Gastroesophageal sphincter (tissue), 4 donors: Measurements from ENCODE around the gene RASGRP3. TPM values are rescaled to one million over a fixed set of nuclear protein-coding genes. Genes with fewer than 3 reads are reported as not detected.
A peak's percentile ranks its signal among the peaks of the same experiment; 100 is the strongest.

Experiments
- ATAC-seq: fragments of 150-250 bp; one replicate; pipeline ENCODE4 v1.9.1; 2016; ENCODE audit warnings: mild to moderate bottlenecking, moderate library complexity
- H3K27ac ChIP-seq, 4 donors: fragments of 200-600 bp; sonication (generic) in 3 of 4; 1 replicate in 3 of 4; 2 replicates in 1 of 4; pipeline ENCODE4 v1.5.1; 2016 to 2019
- H3K27me3 ChIP-seq: fragments of 200-600 bp; sonication (generic); one replicate; pipeline ENCODE4 v1.5.1; 2019
- H3K36me3 ChIP-seq, 2 donors: fragments of 200-600 bp; sonication (generic); one replicate each; pipeline ENCODE4 v1.5.1; 2019; ENCODE audit warnings: control low read depth in 1 of 2
- H3K4me1 ChIP-seq, 3 donors: fragments of 200-600 bp; sonication (generic); 1 replicate in 2 of 3; 2 replicates in 1 of 3; pipeline ENCODE4 v1.5.1; 2016 to 2019; ENCODE audit warnings: control low read depth in 2 of 3
- H3K4me3 ChIP-seq, 2 donors: fragments of 200-600 bp; sonication (generic); one replicate each; pipeline ENCODE4 v1.5.1; 2019; ENCODE audit warnings: mild to moderate bottlenecking in 1 of 2, moderate library complexity in 1 of 2
- H3K9me3 ChIP-seq, 3 donors: fragments of 200-600 bp; sonication (generic); one replicate each; pipeline ENCODE4 v1.5.1; 2017 to 2019; ENCODE audit warnings: control low read depth in 2 of 3
- EP300 ChIP-seq: sonication (generic); formaldehyde crosslinking; IDR thresholded peaks from one replicate; pipeline ENCODE4 v1.6.1; 2017; ENCODE audit warnings: antibody characterized with exemption, mild to moderate bottlenecking
- POLR2A ChIP-seq, 2 donors: fragments of 450-650 bp; IDR thresholded peaks; one replicate each; pipeline ENCODE4 v1.6.1; 2017; ENCODE audit warnings: antibody characterized with exemption in 2 of 2, mild to moderate bottlenecking in 2 of 2, moderate library complexity in 1 of 2
- POLR2AphosphoS5 ChIP-seq: sonication (generic); formaldehyde crosslinking; IDR thresholded peaks from one replicate; pipeline ENCODE4 v1.6.1; 2017; ENCODE audit warnings: antibody characterized with exemption
- WGBS, 2 donors: methylation state at CpG; one replicate each; pipeline ENCODE4 v1.1.5; 2018; ENCODE audit warnings: low coverage in 1 of 2; 5-methylcytosine and 5-hydroxymethylcytosine counted together
- total RNA-seq, 4 donors: library from RNA; depleted of rRNA; stranded (reverse); fragments of >200 nt; gene quantifications; one replicate each; pipeline ENCODE4 v1.1.0, GENCODE V29; 2016
- TF ChIP-seq, protein P1 (sequence below), 4 experiments: fragments of 200-600 bp in 2 of 4; fragments of 450-650 bp in 2 of 4; sonication (generic) in 1 of 4; IDR thresholded peaks; one replicate each; pipeline ENCODE4 v1.5.1; 2017 to 2019; ENCODE audit warnings: antibody characterized with exemption in 4 of 4, mild to moderate bottlenecking in 2 of 4, moderate library complexity in 2 of 4

RASGRP3 gene
- total RNA-seq, 4 donors from 2014 or later: 2.6 to 23.3 (median 8.3) TPM

DNA sequence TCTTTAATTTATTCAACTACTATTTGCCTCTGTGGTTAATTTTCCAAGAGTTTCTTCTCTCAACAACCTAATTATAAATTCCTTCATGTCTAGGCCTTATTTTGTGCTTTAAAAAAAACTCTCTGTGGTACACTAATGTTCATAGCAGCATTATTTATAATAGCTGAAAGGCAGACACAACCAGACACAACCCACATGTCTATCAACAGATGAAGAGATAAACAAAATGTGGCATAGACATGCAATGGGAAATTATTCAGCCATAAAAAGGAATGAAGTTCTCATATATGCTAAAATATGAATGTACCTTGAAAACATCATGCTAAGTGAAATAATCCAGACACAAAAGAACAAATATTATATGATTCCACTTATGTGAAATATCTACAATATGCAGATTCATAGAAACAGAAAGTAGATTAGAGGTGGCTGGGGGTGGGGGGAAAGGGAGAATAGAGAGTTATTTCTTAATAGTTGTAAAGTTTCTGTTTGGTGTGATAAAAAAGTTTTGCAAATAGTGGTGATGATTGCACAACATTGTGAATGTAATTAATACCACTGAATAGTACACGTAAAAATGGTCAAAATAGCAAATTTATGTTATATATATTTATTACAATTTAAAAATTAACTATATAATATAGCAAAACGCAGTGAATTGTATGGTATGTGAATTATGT, 28.1 kb upstream of the RASGRP3 start:
- Histone ChIP-seq H3K4me3 (no peak overlapping the region), H3K4me1 (peaks cover 0 to 5% (median 0%) of the 10 kb centered on the region in 3 donors), H3K36me3 (no peaks in the 10 kb centered on the region), H3K27me3 (no peaks in the 10 kb centered on the region), H3K27ac (no peak overlapping the region), H3K9me3 (peaks cover 0 to 17% (median 0%) of the 10 kb centered on the region in 3 donors)
- TF ChIP-seq, protein P1, sequence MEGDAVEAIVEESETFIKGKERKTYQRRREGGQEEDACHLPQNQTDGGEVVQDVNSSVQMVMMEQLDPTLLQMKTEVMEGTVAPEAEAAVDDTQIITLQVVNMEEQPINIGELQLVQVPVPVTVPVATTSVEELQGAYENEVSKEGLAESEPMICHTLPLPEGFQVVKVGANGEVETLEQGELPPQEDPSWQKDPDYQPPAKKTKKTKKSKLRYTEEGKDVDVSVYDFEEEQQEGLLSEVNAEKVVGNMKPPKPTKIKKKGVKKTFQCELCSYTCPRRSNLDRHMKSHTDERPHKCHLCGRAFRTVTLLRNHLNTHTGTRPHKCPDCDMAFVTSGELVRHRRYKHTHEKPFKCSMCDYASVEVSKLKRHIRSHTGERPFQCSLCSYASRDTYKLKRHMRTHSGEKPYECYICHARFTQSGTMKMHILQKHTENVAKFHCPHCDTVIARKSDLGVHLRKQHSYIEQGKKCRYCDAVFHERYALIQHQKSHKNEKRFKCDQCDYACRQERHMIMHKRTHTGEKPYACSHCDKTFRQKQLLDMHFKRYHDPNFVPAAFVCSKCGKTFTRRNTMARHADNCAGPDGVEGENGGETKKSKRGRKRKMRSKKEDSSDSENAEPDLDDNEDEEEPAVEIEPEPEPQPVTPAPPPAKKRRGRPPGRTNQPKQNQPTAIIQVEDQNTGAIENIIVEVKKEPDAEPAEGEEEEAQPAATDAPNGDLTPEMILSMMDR (IDR thresholded peaks at IDR 0.05): no peak
- no peak for TF ChIP-seq EP300
- TF ChIP-seq POLR2AphosphoS5: no peak
- TF ChIP-seq POLR2A (IDR thresholded peaks at IDR 0.05): no peak
- WGBS, 2 donors: 57 to 70% methylated on average over 2 of the region's 2 CpGs
- no peak for ATAC-seq

DNA sequence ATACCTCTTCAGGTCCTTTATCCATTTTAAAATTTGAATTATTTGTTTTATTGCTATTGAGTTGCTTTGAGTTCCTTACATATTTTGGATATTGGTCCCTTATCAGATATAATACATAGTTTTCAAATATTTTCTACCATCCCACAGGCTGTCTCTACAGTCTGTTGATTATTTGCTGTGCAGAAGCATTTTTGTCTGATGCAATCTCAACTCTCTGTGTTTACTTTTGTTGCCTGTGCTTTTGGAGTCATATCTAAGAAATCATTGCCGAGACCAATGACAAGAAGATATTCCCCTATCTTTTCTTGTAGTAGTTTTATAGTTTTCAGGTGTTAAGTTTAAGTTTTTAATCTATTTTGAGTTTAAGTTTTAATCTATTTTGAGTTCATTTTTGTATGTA, 25.2 kb upstream of the RASGRP3 start:
- TF ChIP-seq POLR2AphosphoS5: no peak
- TF ChIP-seq EP300: no peak
- no peak for TF ChIP-seq POLR2A (IDR thresholded peaks at IDR 0.05)
- TF ChIP-seq, protein P1 (IDR thresholded peaks at IDR 0.05): no peak
- ATAC-seq: no peak
- peaks cover 0 to 17% (median 0%) of the 10 kb centered on the region in 3 donors for H3K9me3 ChIP-seq
- H3K4me1 ChIP-seq: no peaks in the 10 kb centered on the region
- no CpG with 5 or more reads among the region's 1 CpG for WGBS, 2 donors
- no peak overlapping the region for H3K27ac ChIP-seq
- no peak overlapping the region for H3K4me3 ChIP-seq
- H3K27me3 ChIP-seq: no peaks in the 10 kb centered on the region
- H3K36me3 ChIP-seq: no peaks in the 10 kb centered on the region

DNA sequence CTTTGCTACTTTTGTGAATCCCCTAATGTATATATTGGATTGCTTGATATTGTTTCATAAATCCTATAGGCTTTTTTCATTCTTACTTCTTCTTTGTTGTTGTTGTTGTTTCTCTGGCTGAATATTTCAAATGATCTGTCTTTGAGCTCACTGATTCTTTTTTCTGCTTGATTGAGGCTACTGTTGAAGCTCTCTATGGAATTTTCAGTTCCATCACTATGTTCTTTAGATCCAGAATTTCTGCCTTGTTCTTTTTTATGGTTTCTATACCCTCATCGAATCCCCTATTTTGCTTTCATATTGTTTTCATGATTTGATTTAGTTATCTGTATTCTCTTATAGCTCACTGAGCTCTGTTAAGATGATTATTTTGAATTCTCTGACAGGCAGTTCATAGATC, 24.6 kb upstream of the RASGRP3 start:
- no peak for ATAC-seq
- Histone ChIP-seq H3K27me3 (no peaks in the 10 kb centered on the region), H3K27ac (no peak overlapping the region), H3K36me3 (no peaks in the 10 kb centered on the region), H3K4me1 (peaks cover 0 to 2% (median 0%) of the 10 kb centered on the region in 3 donors), H3K4me3 (no peak overlapping the region), H3K9me3 (peaks cover 0 to 17% (median 0%) of the 10 kb centered on the region in 3 donors)
- no peak for TF ChIP-seq POLR2AphosphoS5
- TF ChIP-seq, protein P1 (IDR thresholded peaks at IDR 0.05): no peak
- no peak for TF ChIP-seq EP300
- no peak for TF ChIP-seq POLR2A (IDR thresholded peaks at IDR 0.05)
- 100% methylated on average over 1 of the region's 1 CpG; no CpG with 5 or more reads in 1 of the 2 donors for WGBS, 2 donors

DNA sequence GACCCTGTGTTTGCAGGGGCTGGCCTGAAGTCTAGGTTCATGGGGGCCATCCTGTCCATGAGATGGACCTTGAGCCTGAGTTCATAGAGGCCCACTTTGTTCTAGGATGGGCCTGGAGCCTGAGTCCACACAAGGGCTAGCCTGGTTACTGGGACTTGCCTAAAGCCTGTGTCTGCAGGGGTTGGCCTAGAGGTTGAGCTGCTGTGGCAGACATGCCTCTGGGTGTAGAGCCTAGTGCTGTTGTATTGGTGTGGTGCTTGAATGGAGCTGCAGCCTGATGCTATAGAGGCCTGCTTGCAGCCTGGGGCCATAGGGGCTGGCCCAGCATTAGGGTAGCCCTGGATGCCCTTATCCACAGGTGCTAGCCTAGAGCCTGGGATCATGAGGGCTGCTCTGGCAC, 23.9 kb upstream of the RASGRP3 start:
- Histone ChIP-seq H3K9me3 (peaks cover 0 to 17% (median 0%) of the 10 kb centered on the region in 3 donors), H3K4me3 (no peak overlapping the region), H3K4me1 (peaks cover 2 to 10% (median 2%) of the 10 kb centered on the region in 3 donors), H3K36me3 (no peaks in the 10 kb centered on the region), H3K27me3 (no peaks in the 10 kb centered on the region), H3K27ac (no peak overlapping the region)
- ATAC-seq: peak; percentile 39
- no peak for TF ChIP-seq POLR2AphosphoS5
- TF ChIP-seq, protein P1 (IDR thresholded peaks at IDR 0.05): no peak
- TF ChIP-seq POLR2A (IDR thresholded peaks at IDR 0.05): no peak
- TF ChIP-seq EP300: no peak

DNA sequence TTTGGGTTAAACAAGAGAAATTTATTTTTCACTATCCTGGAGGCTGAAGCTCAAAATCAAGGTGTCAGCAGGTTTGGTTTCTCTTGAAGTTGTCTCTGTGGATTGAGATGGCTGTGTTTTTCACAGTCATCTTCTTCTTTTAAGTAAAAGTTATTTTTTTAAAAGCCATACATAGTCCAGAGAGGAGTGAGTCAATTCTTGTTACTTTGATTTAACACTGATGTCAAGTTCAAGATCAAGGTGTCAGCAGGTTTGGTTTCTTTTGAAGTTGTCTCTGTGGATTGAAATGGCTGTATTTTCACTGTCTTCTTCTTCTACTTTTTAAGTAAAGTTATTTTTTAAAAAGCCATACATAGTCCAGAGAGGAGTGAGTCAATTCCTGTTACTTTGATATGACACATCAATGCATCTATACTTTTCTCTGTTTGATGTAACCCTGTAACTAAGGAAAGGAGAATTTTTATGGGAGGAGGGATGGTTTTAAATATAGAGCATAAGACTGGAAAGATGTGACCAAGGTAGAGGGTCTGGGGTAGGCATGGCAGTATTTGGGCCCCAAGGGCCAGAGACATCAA, 22.5 kb upstream of the RASGRP3 start:
- H3K4me1 ChIP-seq: peaks cover 7 to 24% (median 9%) of the 10 kb centered on the region in 3 donors
- peaks cover 0 to 17% (median 0%) of the 10 kb centered on the region in 3 donors for H3K9me3 ChIP-seq
- H3K4me3 ChIP-seq: no peak overlapping the region
- no peak for ATAC-seq
- TF ChIP-seq, protein P1 (IDR thresholded peaks at IDR 0.05): no peak
- TF ChIP-seq POLR2AphosphoS5 (no peak), POLR2A (IDR thresholded peaks at IDR 0.05) (no peak), EP300 (no peak)
- H3K27ac ChIP-seq: no peak overlapping the region
- no peaks in the 10 kb centered on the region for H3K36me3 ChIP-seq
- no peaks in the 10 kb centered on the region for H3K27me3 ChIP-seq
